Lower leg skin (tissue), 4 donors: ENCODE results near the gene SLC25A48. TPM values are rescaled to one million over a fixed set of nuclear protein-coding genes. Genes with fewer than 3 reads are reported as not detected.

Experiments
- DNase-seq, 2 donors: peaks; one replicate each; pipeline ENCODE4 v3.0.0-alpha.2; 2019; ENCODE audit warnings: low spot score in 2 of 2
- H3K4me3 ChIP-seq: fragments of 200-600 bp; sonication (generic); 2 replicates; pipeline ENCODE4 v1.5.1; 2017; ENCODE audit warnings: mild to moderate bottlenecking, low read depth; ENCODE audit not compliant: poor library complexity, severe bottlenecking
- CTCF ChIP-seq, 3 donors: fragments of 450-650 bp; IDR thresholded peaks; one replicate each; pipeline ENCODE4 v1.5.1; 2016; ENCODE audit warnings: antibody characterized with exemption in 3 of 3, mild to moderate bottlenecking in 3 of 3, moderate library complexity in 2 of 3
- POLR2A ChIP-seq, 2 donors: fragments of 450-650 bp; IDR thresholded peaks; one replicate each; pipeline ENCODE4 v1.6.1; 2016 to 2017; ENCODE audit warnings: antibody characterized with exemption in 2 of 2, mild to moderate bottlenecking in 1 of 2, moderate library complexity in 1 of 2
- WGBS, 2 donors: methylation state at CpG; one replicate each; pipeline ENCODE4 v1.1.5; 2018; 5-methylcytosine and 5-hydroxymethylcytosine counted together
- intact Hi-C: fragments of 100-400 bp; cut with DNase I; formaldehyde crosslinking; loops from one replicate; pipeline ENCODE4 v1.15.0; 2023; ENCODE audit warnings: low total_unique reads
- total RNA-seq, 4 donors: library from RNA; depleted of rRNA; stranded (reverse); fragments of >200 nt; gene quantifications; one replicate each; pipeline ENCODE4 v1.1.0, GENCODE V29; 2016

Gene SLC25A48
- total RNA-seq, 4 donors from 2014 or later: 0.80 to 7.6 (median 1.7) TPM

- H3K4me3 ChIP-seq: no peak overlapping the region
- WGBS, 2 donors: 93 to 94% methylated on average over 5 of the region's 5 CpGs
- intact Hi-C loops: no loop called here
- TF ChIP-seq CTCF (IDR thresholded peaks at IDR 0.05) (no peak), POLR2A (IDR thresholded peaks at IDR 0.05) (no peak)
- no peak for DNase-seq
Observed at GRCh38 chr5:135915466-135916001, 81.1 kb downstream of the SLC25A48 start.

- 57 to 69% methylated on average over 8 of the region's 8 CpGs for WGBS, 2 donors
- intact Hi-C loops: no loop called here
- no peak overlapping the region for H3K4me3 ChIP-seq
- TF ChIP-seq CTCF (IDR thresholded peaks at IDR 0.05) (no peak), POLR2A (IDR thresholded peaks at IDR 0.05) (no peak)
- DNase-seq: no peak
Observed at GRCh38 chr5:135916638-135917263, 82.3 kb downstream of the SLC25A48 start.

GRCh38 chr5:135920199-135920598 is 85.7 kb downstream of the SLC25A48 start:
- TF ChIP-seq POLR2A (IDR thresholded peaks at IDR 0.05): no peak
- TF ChIP-seq CTCF (IDR thresholded peaks at IDR 0.05): no peak
- 77 to 85% methylated on average over 3 of the region's 3 CpGs for WGBS, 2 donors
- intact Hi-C loops: no loop called here
- no peak for DNase-seq
- H3K4me3 ChIP-seq: no peak overlapping the region

- no peak overlapping the region for H3K4me3 ChIP-seq
- 19 to 32% methylated on average over 1 of the region's 1 CpG for WGBS, 2 donors
- no peak for TF ChIP-seq POLR2A (IDR thresholded peaks at IDR 0.05)
- no peak for TF ChIP-seq CTCF (IDR thresholded peaks at IDR 0.05)
- DNase-seq: no peak
- intact Hi-C loops: no loop called here
Observed at GRCh38 chr5:135921388-135921787, 86.9 kb downstream of the SLC25A48 start.

GRCh38 chr5:135930029-135930948 is 95.8 kb downstream of the SLC25A48 start:
- no peak for TF ChIP-seq POLR2A (IDR thresholded peaks at IDR 0.05)
- no peak for TF ChIP-seq CTCF (IDR thresholded peaks at IDR 0.05)
- intact Hi-C loops: no loop called here
- DNase-seq: no peak
- WGBS, 2 donors: 10 to 13% methylated on average over 24 to 43 of the region's 99 CpGs
- H3K4me3 ChIP-seq: no peak overlapping the region
